ENCODE measurements around the gene SPDYE2.
"Not testable (repeated sequence)": the region's sequence is repeated elsewhere in the genome, so short reads cannot be mapped to it uniquely, and the experiment has no call there.

The SPDYE2 gene

DNA sequence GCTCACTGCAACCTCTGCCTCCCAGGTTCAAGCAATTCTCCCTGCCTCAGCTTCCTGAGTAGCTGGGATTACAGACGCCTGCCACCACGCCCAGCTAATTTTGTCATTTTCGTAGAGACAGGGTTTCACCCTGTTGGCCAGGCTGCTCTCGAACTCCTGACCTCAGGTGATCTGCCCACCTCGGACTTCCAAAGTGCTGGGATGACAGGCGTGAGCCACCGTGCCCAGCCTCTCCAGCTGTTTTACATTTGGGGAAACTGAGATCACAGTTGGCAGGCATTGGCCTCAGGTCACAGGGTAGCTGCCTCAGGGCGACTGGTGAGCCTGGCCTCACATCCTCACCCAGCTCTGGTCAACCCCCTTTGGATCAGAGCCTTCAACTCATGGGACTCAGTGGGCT, 40.5 kb upstream of the SPDYE2 start:
- not testable (repeated sequence) for H2AK5ac ChIP-seq (ENCODE audit: low read length); H3K36me3 ChIP-seq (ENCODE audit: control insufficient read depth in 1 of 2, insufficient read depth in 2 of 2, low read length in 2 of 2); H4K91ac ChIP-seq (ENCODE audit: low read depth, low read length); H3K23ac ChIP-seq (ENCODE audit: low read length); H4K8ac ChIP-seq (ENCODE audit: low read depth, low read length); H3K9me3 ChIP-seq (ENCODE audit: insufficient read depth, low read depth, low read length); H2BK120ac ChIP-seq (ENCODE audit: insufficient read depth, low read length, poor library complexity); H4K12ac ChIP-seq (ENCODE audit: low read depth, low read length); H3K4me3 ChIP-seq (ENCODE audit: low read depth, low read length); H3K4me2 ChIP-seq (ENCODE audit: low read length); H3K4me1 ChIP-seq (ENCODE audit: control insufficient read depth in 1 of 2, insufficient read depth in 2 of 2, low read length in 2 of 2); H3K14ac ChIP-seq (ENCODE audit: low read length); H2BK12ac ChIP-seq (ENCODE audit: low read length); H3K79me1 ChIP-seq (ENCODE audit: low read length); H3K27ac ChIP-seq (ENCODE audit: low read depth, low read length); H2AFZ ChIP-seq (ENCODE audit: insufficient read depth, low read length, poor library complexity); H3K9ac ChIP-seq (ENCODE audit: low read length); H3K27me3 ChIP-seq (ENCODE audit: insufficient read depth, low read length); H2BK5ac ChIP-seq (ENCODE audit: low read depth, low read length, poor library complexity); H3K4ac ChIP-seq (ENCODE audit: low read depth, low read length); H3K18ac ChIP-seq (ENCODE audit: low read length); DNase-seq; H3K79me2 ChIP-seq (ENCODE audit: control insufficient read depth, insufficient read depth, low read length, poor library complexity)
- no CpG with 5 or more reads among the region's 8 CpGs for WGBS (ENCODE audit: extremely low coverage, insufficient coverage, insufficient read length)

DNA sequence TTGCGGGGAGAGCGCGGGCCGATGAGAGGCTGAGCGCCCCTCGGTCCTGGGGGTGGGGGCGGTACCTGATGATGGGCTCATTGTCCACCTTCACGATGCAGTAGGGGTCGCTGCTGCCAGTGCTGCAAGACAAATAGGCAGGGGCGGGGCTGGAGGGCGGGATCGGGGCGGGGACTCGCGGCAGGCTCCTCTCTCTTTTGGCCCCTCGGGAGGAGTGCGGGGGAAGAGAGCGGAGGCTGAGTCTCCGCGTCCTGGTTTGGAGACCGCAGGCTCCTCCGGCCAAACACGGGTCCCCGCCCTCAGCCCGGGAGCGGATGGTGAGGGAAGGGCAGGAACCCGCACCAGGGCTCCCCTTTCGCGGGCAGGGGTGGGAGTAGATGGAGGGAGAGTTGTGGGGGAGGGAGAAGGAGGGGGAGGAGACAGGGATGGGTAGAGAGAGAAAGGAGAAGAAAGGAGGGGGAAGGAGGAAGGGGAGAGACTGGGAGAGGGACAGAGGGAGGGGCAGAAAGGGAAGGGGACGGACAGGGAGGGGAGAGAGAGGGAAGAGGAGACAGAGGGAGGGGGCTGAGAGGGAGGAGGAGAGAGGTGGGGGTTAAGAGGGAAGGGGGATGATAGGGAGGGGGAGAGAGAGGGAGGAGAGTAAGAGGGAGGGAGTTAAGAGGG, 39.0 kb upstream of the SPDYE2 start:
- H3K79me2 ChIP-seq (ENCODE audit: control insufficient read depth, insufficient read depth, low read length, poor library complexity); H3K27ac ChIP-seq (ENCODE audit: low read depth, low read length); H3K36me3 ChIP-seq (ENCODE audit: control insufficient read depth in 1 of 2, insufficient read depth in 2 of 2, low read length in 2 of 2); H2AK5ac ChIP-seq (ENCODE audit: low read length); H3K23ac ChIP-seq (ENCODE audit: low read length); H2BK12ac ChIP-seq (ENCODE audit: low read length); H2BK120ac ChIP-seq (ENCODE audit: insufficient read depth, low read length, poor library complexity); H3K4me1 ChIP-seq (ENCODE audit: control insufficient read depth in 1 of 2, insufficient read depth in 2 of 2, low read length in 2 of 2); H3K9ac ChIP-seq (ENCODE audit: low read length); H3K9me3 ChIP-seq (ENCODE audit: insufficient read depth, low read depth, low read length); H3K4ac ChIP-seq (ENCODE audit: low read depth, low read length); H2BK5ac ChIP-seq (ENCODE audit: low read depth, low read length, poor library complexity); H3K18ac ChIP-seq (ENCODE audit: low read length); H3K14ac ChIP-seq (ENCODE audit: low read length); H3K27me3 ChIP-seq (ENCODE audit: insufficient read depth, low read length); H3K4me2 ChIP-seq (ENCODE audit: low read length); DNase-seq; H3K4me3 ChIP-seq (ENCODE audit: low read depth, low read length); H3K79me1 ChIP-seq (ENCODE audit: low read length); H2AFZ ChIP-seq (ENCODE audit: insufficient read depth, low read length, poor library complexity); H4K8ac ChIP-seq (ENCODE audit: low read depth, low read length); H4K91ac ChIP-seq (ENCODE audit: low read depth, low read length); H4K12ac ChIP-seq (ENCODE audit: low read depth, low read length): not testable (repeated sequence)
- WGBS (ENCODE audit: extremely low coverage, insufficient coverage, insufficient read length): no CpG with 5 or more reads among the region's 30 CpGs

DNA sequence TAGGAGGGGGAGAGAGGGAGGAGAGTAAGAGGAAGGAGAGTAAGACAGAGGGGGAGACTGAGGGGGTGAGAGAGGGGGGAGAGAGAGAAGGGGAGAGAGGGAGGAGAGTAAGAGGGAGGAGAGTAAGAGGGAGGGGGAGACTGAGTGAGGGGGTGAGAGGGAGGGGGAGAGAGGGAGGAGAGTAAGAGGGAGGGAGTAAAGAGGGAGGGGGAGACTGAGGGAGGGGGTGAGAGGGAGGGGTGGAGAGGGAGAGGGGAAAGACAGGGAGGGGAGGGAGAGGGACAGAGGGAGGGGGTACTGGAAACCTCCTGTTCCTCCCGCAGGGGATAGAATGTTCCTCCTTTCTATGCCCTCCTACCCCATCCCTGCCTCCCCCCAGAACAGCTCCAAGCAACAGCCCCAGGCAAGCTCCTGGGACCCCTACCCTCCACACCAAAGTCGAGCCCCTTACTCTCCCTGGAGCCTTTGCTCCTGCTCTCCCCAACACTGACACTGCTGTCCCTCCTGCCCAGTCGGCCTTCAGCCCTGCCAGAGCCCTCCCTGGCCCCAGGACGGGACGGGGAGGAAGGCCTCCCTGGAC, 38.3 kb upstream of the SPDYE2 start:
- H3K4me1 ChIP-seq (ENCODE audit: control insufficient read depth in 1 of 2, insufficient read depth in 2 of 2, low read length in 2 of 2); DNase-seq; H2BK120ac ChIP-seq (ENCODE audit: insufficient read depth, low read length, poor library complexity); H3K4me3 ChIP-seq (ENCODE audit: low read depth, low read length); H3K4ac ChIP-seq (ENCODE audit: low read depth, low read length); H3K4me2 ChIP-seq (ENCODE audit: low read length); H3K9ac ChIP-seq (ENCODE audit: low read length); H2BK5ac ChIP-seq (ENCODE audit: low read depth, low read length, poor library complexity); H3K79me2 ChIP-seq (ENCODE audit: control insufficient read depth, insufficient read depth, low read length, poor library complexity); H3K9me3 ChIP-seq (ENCODE audit: insufficient read depth, low read depth, low read length); H3K23ac ChIP-seq (ENCODE audit: low read length); H2AK5ac ChIP-seq (ENCODE audit: low read length); H3K79me1 ChIP-seq (ENCODE audit: low read length); H3K27me3 ChIP-seq (ENCODE audit: insufficient read depth, low read length); H4K12ac ChIP-seq (ENCODE audit: low read depth, low read length); H3K27ac ChIP-seq (ENCODE audit: low read depth, low read length); H3K36me3 ChIP-seq (ENCODE audit: control insufficient read depth in 1 of 2, insufficient read depth in 2 of 2, low read length in 2 of 2): not testable (repeated sequence)
- Histone ChIP-seq H4K91ac (ENCODE audit: low read depth, low read length) (peak overlapping the region; percentile 36), H3K18ac (ENCODE audit: low read length) (peak overlapping the region; percentile 54), H2AFZ (ENCODE audit: insufficient read depth, low read length, poor library complexity) (peak overlapping the region; percentile 52), H4K8ac (ENCODE audit: low read depth, low read length) (peak overlapping the region; percentile 25), H3K14ac (ENCODE audit: low read length) (peak overlapping the region; percentile 16), H2BK12ac (ENCODE audit: low read length) (peak overlapping the region; percentile 15)
- WGBS (ENCODE audit: extremely low coverage, insufficient coverage, insufficient read length): no CpG with 5 or more reads among the region's 5 CpGs

DNA sequence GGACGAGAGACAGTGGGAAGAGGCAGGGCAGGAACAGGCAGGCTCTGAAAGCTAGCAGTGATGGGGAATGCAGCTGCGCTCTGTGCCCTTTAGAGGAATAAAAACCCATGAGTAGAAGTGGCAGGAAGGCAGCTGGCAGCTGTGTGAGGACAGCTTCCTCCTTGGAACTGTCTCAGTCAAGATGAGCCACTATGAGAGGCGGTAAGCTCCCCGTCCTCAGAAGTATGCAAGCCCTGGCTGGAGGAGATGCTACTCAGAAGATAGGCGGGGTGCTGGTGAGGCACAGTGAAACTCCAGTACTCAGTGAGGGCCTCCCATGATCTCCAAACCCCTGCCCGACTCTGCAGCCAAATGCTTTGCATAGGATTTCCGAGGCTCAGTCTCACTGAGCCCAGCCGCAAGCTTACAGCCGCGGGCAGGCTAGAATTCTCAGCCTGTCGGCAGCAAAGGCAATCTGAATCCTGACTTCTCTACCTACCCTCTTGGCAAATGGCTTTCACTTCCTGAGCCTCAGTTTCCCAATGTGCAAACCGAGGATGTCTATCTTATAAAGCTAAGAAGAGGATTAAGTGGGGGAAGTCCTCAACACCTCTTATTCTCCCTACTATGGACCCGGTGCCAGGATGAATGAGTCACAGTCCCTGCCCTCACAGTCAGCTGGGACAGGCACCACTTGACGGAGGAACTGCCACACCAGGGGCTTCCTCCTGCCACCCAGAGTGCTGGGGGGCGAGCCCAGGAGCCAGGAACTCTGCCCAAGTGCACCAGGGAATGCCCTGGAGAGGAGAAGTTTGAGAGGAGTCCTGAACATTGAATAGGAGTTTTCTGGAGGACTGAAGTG, 35.9 kb upstream of the SPDYE2 start:
- WGBS (ENCODE audit: extremely low coverage, insufficient coverage, insufficient read length): no CpG with 5 or more reads among the region's 15 CpGs
- H3K9me3 ChIP-seq (ENCODE audit: insufficient read depth, low read depth, low read length); H3K27ac ChIP-seq (ENCODE audit: low read depth, low read length); H3K4me2 ChIP-seq (ENCODE audit: low read length); H2BK5ac ChIP-seq (ENCODE audit: low read depth, low read length, poor library complexity); H3K18ac ChIP-seq (ENCODE audit: low read length); H3K14ac ChIP-seq (ENCODE audit: low read length); H3K9ac ChIP-seq (ENCODE audit: low read length); H3K4me1 ChIP-seq (ENCODE audit: control insufficient read depth in 1 of 2, insufficient read depth in 2 of 2, low read length in 2 of 2); H2AFZ ChIP-seq (ENCODE audit: insufficient read depth, low read length, poor library complexity); H4K12ac ChIP-seq (ENCODE audit: low read depth, low read length); H3K27me3 ChIP-seq (ENCODE audit: insufficient read depth, low read length); H3K23ac ChIP-seq (ENCODE audit: low read length); H3K79me2 ChIP-seq (ENCODE audit: control insufficient read depth, insufficient read depth, low read length, poor library complexity); H3K79me1 ChIP-seq (ENCODE audit: low read length); H4K91ac ChIP-seq (ENCODE audit: low read depth, low read length); H2AK5ac ChIP-seq (ENCODE audit: low read length); H3K4ac ChIP-seq (ENCODE audit: low read depth, low read length); H3K36me3 ChIP-seq (ENCODE audit: control insufficient read depth in 1 of 2, insufficient read depth in 2 of 2, low read length in 2 of 2); H2BK12ac ChIP-seq (ENCODE audit: low read length); H4K8ac ChIP-seq (ENCODE audit: low read depth, low read length); H3K4me3 ChIP-seq (ENCODE audit: low read depth, low read length); DNase-seq; H2BK120ac ChIP-seq (ENCODE audit: insufficient read depth, low read length, poor library complexity): not testable (repeated sequence)

All from trophoblast cell (in vitro differentiated cells and primary cell).